ENCODE measurements around the gene PPP1R17.

PPP1R17 gene

DNA sequence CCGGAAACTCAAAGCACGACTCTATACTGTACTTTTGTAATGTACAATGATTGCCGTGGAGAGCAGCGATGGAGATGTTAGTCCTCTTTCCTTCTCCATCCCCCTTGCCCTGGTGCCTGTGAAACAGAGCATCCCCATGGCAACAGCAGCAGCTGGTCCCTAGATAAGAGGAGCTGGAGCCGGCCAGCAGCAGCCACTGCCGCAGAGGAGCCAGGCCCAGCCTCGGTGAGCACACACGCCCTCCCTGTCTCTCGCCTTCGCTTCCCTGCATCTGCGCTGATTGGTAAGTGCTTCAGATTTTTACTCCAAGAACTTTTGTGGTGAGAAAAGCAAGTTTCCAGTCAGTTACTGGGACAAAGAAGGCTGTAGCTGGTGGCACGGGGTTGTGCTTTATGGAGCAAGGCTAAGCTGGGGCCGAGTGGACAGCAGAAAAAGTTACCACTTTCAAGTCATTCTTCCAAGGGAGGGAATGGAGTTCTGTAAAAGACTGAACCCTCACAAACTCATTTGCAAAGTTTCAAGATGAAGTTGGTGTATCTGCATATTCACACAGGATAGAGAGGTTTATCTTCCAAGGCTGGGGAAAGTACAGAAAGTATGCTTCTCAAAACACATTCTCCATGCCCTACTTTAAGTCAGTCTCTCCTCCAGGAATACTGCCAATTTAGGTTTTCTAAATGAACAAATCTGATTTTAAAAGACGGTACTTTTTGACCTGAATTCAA lies at the start of gene PPP1R17:
TSS of gene PPP1R17 (plus strand) at position 192 of the 725 bp plus-strand sequence. CDS start 5,227 bp downstream, outside the sequence.
- TF ChIP-seq, protein P1, sequence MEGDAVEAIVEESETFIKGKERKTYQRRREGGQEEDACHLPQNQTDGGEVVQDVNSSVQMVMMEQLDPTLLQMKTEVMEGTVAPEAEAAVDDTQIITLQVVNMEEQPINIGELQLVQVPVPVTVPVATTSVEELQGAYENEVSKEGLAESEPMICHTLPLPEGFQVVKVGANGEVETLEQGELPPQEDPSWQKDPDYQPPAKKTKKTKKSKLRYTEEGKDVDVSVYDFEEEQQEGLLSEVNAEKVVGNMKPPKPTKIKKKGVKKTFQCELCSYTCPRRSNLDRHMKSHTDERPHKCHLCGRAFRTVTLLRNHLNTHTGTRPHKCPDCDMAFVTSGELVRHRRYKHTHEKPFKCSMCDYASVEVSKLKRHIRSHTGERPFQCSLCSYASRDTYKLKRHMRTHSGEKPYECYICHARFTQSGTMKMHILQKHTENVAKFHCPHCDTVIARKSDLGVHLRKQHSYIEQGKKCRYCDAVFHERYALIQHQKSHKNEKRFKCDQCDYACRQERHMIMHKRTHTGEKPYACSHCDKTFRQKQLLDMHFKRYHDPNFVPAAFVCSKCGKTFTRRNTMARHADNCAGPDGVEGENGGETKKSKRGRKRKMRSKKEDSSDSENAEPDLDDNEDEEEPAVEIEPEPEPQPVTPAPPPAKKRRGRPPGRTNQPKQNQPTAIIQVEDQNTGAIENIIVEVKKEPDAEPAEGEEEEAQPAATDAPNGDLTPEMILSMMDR (IDR thresholded peaks at IDR 0.05; ENCODE audit: insufficient read depth, low read depth, low read length, missing control alignments), result no peak
- DNase-seq (ENCODE audit: low read depth), result no peak
- no peak within 1 kb of the TSS for H3K4me3 ChIP-seq (ENCODE audit: low read depth, low read length)

DNA sequence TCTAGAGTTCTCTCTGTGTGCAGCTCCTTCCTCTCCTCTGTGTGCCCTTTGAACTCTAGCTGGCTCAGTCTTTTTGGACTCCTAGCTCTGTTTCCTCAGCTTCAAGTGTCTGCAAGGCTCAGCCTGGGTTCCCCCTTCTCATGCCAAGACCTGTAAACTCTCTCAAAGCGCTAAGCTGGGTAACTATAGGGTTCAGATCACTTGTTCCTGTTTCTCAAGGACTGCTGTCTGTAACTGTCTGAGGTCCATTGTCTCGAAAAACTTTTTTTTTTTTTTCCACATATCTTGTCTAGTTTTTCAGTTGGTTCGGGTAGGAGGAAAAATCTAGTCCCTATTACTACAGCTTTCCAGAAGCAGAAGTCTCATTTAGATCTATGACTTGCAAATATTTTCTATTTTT lies 46.6 kb upstream of the PPP1R17 start:
- no peak for DNase-seq (ENCODE audit: low read depth)
- TF ChIP-seq, protein P1 (IDR thresholded peaks at IDR 0.05; ENCODE audit: insufficient read depth, low read depth, low read length, missing control alignments), result no peak
- no peak overlapping the region for H3K4me3 ChIP-seq (ENCODE audit: low read depth, low read length)

GRCh38 chr7:31642681-31643115 lies 44.3 kb upstream of the PPP1R17 start:
- H3K4me3 ChIP-seq (ENCODE audit: low read depth, low read length), result no peak overlapping the region
- DNase-seq (ENCODE audit: low read depth), result no peak
- TF ChIP-seq, protein P1 (IDR thresholded peaks at IDR 0.05; ENCODE audit: insufficient read depth, low read depth, low read length, missing control alignments), result no peak

GRCh38 chr7:31646942-31647341 lies 40.1 kb upstream of the PPP1R17 start:
- TF ChIP-seq, protein P1 (IDR thresholded peaks at IDR 0.05; ENCODE audit: insufficient read depth, low read depth, low read length, missing control alignments), result no peak
- no peak overlapping the region for H3K4me3 ChIP-seq (ENCODE audit: low read depth, low read length)
- no peak for DNase-seq (ENCODE audit: low read depth)

DNA sequence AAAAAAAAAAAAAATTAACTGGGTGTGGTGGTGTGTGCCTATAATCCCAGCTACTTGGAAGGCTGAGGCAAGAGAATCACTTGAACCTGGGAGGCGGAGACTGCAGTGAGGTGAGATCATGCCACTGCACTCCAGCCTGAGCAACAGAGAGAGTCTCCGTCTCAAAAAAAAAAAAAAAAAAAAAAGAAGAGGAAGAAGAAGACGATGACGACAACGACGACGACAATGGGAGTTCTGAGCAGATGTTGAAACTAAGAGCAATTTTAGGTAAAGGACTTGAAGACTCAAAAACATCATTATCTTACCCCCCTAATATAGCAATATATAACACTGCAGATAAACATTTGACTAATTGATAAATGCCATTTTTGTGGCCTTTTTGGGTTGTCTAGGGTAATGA lies 39.5 kb upstream of the PPP1R17 start:
- TF ChIP-seq, protein P1 (IDR thresholded peaks at IDR 0.05; ENCODE audit: insufficient read depth, low read depth, low read length, missing control alignments), result no peak
- H3K4me3 ChIP-seq (ENCODE audit: low read depth, low read length), result no peak overlapping the region
- no peak for DNase-seq (ENCODE audit: low read depth)

DNA sequence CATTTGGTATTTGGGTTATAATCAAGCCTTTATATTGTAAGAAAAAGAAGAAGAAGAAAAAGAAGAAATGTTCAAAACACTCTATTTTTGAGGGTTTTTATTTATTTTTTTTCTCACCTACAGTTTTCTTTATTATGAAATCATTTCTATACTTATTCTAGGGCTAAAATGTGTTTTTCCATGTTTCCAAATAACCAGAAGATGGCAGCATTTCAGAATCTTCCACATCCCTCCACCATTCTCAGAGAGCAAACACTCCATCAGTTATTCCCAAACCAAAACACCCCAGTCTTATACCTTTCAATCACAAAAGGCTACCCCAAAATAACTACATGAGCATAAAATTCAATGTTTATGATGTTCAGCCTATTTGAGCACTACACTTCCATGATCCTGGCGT lies 38.7 kb upstream of the PPP1R17 start:
- DNase-seq (ENCODE audit: low read depth), result no peak
- H3K4me3 ChIP-seq (ENCODE audit: low read depth, low read length), result no peak overlapping the region
- TF ChIP-seq, protein P1 (IDR thresholded peaks at IDR 0.05; ENCODE audit: insufficient read depth, low read depth, low read length, missing control alignments), result no peak

DNA sequence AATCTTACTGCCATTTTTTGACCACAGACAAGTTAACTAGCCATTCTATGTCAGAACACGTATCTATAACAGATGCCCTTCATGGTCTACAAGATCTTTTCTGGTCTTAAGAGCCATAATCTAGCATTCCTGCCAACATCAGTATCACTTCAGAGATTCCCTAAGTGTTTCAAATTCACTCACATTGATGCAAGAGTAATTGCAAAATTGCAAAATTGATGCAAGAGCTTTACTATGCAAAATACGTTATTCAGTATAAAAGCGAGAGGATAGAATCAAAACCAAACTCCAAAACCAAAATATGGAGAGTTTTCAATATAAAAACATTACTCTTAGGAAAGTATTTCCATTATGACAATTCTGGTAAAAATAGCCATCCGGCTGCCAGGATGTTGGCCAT lies 38.1 kb upstream of the PPP1R17 start:
- DNase-seq (ENCODE audit: low read depth), result no peak
- no peak overlapping the region for H3K4me3 ChIP-seq (ENCODE audit: low read depth, low read length)
- TF ChIP-seq, protein P1 (IDR thresholded peaks at IDR 0.05; ENCODE audit: insufficient read depth, low read depth, low read length, missing control alignments), result no peak
